GM18873 (cell line): ENCODE results near the gene ARHGEF26.

Experiments used
- ATAC-seq: cut with Tn5 transposase; IDR thresholded peaks from one replicate; pipeline ENCODE4 v1.9.1; 2021; ENCODE audit warnings: mild to moderate bottlenecking, moderate library complexity, moderate number of reproducible peaks; ENCODE audit not compliant: unreplicated experiment, low FRiP score

The ARHGEF26 gene

DNA sequence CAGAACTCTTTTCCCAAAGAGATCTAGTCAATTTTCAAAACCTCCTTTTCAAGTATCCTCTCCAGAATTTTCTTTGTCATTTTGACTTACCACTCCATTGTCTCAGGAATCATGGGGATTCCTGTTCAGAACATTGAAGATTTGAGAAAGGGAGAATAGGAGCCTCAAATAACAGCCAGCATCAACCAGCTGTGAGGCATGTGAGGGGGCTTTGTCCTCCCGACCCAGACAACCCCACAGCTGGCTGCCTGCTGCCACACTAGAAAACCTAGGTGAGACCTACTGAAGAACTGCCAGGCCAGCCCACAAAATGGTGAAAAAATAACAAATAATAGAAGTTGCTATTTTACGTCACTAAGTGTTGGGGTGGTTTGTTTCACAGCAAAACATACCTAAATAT lies 5.9 kb upstream of the ARHGEF26 start:
- ATAC-seq, result no peak

- no peak for ATAC-seq
These were observed 1.2 kb upstream of the ARHGEF26 start for GRCh38 chr3:154119951-154120350.

- ATAC-seq, result peak; percentile 28
These were observed 736 bp downstream of the ARHGEF26 start for GRCh38 chr3:154121701-154122551.

- no peak for ATAC-seq
These were observed 1.3 kb downstream of the ARHGEF26 start for GRCh38 chr3:154122552-154122911.

DNA sequence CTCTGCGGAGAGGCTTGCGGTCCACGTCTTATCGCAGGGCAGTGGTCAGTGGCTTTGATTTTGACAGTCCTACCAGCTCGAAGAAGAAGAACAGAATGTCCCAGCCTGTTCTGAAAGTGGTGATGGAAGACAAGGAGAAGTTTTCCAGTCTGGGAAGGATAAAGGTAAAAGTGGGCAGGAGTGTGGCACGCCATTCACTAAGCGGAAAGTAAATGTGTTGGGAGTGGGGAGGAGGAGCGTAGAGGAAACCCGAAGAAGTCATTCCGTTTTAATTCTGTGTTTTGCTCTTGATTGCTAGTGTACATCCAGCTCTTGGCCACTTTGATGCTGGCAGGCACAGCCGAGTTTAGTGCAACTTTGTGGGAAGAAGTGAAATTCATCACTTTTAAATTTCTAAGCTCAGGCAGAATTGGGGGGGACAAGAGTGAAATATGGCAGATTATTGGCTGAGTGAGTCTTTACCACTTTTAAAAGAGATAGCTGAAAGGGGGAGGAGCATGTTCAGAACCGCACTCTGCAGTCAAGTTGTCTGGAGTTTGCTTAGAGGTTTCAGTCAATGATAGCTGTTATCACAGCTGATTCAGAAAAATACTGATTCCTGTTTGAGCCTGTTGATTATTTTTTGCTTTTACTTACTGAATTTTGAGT lies 1.8 kb downstream of the ARHGEF26 start:
- ATAC-seq, result no peak

DNA sequence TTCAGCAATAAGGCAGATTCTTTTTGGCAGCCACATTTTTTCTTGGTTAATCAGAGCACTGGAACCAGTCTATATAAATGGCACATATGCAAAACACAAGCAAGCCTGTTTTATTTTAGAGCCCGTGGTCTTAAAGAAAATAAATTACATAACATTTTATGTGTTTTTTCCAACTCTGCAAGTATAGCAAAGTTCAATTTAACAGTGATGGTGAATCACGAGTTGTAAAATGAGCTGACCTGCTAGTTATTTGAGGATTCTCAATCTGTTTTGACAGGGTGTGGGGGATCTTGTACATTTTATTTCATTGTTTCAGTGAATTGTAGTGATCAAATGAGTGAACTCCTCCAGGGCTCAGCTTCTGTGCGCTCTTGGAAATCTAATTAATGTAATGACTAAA lies 2.7 kb downstream of the ARHGEF26 start:
- no peak for ATAC-seq

DNA sequence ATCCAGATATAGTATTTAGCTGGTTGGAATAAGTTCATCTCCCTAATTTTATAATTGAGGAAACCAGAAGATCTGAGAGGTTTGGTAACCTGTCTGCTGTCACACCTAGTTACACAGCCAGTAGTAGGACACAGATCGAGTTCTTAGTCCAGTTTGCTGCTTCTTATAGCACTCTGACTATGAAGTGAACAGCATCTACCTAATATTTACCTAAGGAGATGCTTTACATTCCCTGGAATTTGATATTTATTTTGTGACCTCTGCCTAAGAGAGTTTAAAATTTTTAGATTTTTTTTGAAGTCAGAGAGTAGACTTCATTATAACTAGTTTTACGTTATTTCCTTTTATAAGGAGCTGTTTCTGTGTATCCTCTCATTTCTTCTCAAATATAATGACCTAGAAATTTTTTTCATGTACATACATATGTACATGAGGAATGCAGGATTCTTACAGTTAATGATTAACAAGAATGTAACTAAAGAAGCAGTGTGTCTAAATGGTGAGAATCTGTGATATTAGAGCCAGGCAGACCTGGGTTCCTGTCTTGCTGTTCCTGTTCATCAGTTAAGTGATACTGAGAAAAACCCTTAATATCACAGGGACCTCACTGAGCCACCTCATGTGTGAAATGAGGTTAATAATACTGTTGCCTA lies 4.3 kb downstream of the ARHGEF26 start:
- no peak for ATAC-seq

DNA sequence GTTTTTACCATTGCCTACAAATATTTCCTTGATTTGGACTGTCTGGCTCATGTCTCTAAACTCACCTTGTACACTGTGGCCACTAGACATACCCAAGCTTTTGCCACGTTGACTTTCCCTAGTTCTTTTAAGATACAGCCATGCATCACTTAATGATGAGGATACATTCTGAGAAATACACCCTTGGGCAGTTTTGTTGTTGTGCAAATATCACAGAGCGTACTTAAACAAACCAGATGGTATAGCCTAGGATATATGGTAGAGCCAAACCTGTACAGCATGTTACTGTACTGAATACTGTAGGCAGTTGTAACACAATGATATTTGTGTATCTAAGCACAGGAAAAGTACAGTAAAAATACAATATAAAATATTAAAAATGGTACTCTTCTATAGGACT lies 5.5 kb downstream of the ARHGEF26 start:
- ATAC-seq, result no peak

- no peak for ATAC-seq
These were observed 8.4 kb downstream of the ARHGEF26 start for GRCh38 chr3:154129625-154130024.

DNA sequence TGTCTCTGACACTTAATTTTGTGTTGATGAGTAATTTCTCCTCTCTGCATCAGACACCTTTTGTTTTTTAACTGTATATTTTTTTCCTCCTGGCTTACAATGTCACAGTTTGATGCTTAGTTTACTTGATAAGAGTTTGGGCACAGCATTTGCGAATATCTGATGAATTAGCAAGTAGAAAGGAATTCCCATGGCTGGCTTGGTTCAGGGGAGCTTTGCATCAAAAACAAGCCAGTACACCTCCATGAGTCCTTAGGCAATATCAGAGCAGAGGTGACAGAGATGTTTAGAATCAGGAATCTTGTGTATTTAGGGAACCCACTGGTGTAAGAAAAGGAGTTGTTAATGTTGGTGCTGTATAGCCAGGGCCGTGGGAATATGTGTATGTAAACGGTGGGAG lies 9.3 kb downstream of the ARHGEF26 start:
- no peak for ATAC-seq

DNA sequence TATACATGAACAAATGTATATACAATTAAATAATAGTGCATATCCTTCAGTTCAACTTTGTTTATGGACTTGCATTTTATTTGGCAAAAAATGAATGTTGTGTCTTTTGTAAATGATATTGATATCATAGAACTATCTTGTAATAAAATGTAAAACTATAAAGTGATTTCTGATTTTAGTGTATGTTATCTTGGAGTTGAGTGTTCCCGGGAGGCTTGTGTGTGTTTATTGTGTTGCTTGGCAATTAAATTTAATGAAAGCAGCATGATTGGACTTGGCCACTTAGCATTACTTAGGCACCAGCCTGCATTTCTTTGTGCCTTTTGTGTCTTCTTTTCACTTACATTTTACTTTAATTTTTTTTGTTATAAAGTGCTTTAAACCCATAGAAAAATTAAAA lies 10.6 kb downstream of the ARHGEF26 start:
- ATAC-seq, result no peak

GRCh38 chr3:154132777-154133375 lies 11.7 kb downstream of the ARHGEF26 start:
- ATAC-seq, result no peak

GRCh38 chr3:154135511-154136173 lies 14.5 kb downstream of the ARHGEF26 start:
- no peak for ATAC-seq

DNA sequence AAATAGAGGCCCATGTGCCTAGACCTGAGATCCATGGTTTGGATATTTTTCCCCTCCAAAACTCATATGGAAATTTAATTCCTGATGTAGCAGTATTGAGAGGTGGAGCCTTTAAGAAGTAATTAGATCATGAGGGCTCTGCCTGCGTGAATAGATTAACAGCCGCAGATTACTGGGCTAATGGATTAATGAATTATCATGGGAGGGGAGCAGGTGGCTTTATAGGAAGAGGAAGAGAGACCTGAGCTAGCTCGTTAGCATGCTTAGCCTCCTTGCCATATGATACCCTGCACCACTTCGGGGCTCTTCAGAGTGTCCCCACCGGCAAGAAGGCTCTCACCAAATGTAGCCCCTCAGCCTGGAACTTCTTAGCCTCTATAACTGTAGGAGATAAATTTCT lies 15.8 kb downstream of the ARHGEF26 start:
- ATAC-seq, result no peak

- ATAC-seq, result no peak
These were observed 18.8 kb downstream of the ARHGEF26 start for GRCh38 chr3:154139996-154140436.

- no peak for ATAC-seq
These were observed 21.4 kb downstream of the ARHGEF26 start for GRCh38 chr3:154142608-154143007.

- no peak for ATAC-seq
These were observed 22.7 kb downstream of the ARHGEF26 start for GRCh38 chr3:154143873-154144272.

- ATAC-seq, result no peak
These were observed 23.8 kb downstream of the ARHGEF26 start for GRCh38 chr3:154144825-154145465.

GRCh38 chr3:154148541-154148940 lies 27.4 kb downstream of the ARHGEF26 start:
- no peak for ATAC-seq

DNA sequence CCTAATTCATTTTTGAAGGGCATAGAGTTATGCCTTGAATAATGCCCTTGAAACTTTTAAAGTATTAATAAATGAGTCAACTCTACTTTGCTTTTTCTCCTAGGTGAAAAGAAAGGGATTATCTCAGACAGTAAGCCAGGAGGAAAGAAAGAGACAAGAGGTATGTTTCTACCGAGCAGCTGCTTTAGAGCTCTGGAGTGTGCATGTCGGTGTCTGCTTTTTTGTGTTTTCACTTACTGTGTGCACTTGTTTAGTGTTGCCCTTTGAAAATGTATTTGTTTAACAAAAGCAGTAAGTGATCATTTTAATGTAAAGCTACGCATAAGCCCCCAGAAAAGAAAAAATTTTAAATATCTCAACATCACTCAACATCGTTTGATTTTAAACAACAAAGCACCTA lies 28.1 kb downstream of the ARHGEF26 start:
- ATAC-seq, result no peak
